Epithelial cell of prostate (primary cell): ENCODE data around the gene CLEC4M.
"Not testable (repeated sequence)": the region's sequence is repeated elsewhere in the genome, so short reads cannot be mapped to it uniquely, and the experiment has no call there.

Experiments
- DNase-seq: peaks from one replicate; pipeline ENCODE4 v3.0.0-alpha.2; 2011; ENCODE audit warnings: low read depth, low spot score
- H3K27ac ChIP-seq: fragments of 450-650 bp; 2 replicates; pipeline ENCODE4 v1.5.1; 2017; ENCODE audit warnings: mild to moderate bottlenecking

Gene CLEC4M

DNA sequence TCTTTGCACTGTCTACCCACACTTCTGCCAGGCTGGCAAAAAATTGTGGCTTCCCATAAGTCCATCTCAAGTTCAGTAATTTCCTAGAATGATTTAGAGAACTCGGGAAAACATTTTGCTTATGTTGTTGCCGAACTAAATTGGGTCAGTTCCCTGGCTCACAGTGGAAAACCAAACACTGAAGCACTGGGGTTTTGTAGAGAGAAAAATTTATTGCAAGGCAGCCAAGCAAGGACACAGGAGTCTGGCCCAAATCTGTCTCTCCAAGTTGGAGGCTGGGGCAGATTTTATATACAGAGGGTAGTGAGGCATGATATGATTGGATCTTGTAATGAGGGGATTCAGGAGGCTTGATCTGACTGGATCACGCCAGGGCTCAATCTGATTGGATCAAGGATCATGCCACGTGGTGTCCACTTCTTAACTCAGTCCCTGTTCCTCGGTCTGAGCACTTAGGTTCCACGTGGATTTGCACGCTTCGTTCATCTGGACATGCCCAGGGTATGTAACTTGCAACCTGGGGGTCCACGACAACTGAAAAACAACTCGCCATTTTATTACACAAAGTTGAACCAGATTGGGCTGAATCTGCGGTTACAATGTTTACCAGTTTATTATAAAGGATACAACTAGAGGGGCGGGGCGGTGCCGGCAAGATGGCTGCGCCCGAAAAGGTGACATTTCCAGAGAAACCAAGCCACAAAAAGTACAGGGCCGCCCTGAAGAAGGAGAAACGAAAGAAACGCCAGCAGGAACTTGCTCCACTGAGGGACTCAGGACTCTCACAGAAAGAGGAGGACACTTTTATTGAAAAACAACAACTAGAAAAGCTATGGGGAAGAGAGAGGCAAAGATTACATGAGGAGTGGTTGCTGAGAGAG is 23.0 kb upstream of the CLEC4M start:
- no peak overlapping the region for H3K27ac ChIP-seq
- DNase-seq, result no peak

DNA sequence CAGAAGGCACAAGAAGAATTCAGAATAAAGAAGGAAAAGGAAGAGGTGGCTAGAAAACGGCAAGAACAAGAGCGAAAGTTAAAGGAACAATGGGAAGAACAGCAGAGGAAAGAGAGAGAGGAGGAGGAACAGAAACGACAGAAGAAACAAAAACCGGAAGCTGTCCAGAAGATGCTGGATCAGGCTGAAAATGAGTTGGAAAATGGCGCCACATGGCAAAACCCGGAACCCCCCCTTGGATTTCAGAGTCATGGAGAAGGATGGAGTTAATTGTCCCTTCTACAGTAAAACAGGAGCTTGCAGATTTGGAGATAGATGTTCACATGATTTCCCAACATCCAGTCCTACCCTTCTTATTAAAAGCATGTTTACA is 22.4 kb upstream of the CLEC4M start:
- no peak for DNase-seq
- H3K27ac ChIP-seq, result no peak overlapping the region

DNA sequence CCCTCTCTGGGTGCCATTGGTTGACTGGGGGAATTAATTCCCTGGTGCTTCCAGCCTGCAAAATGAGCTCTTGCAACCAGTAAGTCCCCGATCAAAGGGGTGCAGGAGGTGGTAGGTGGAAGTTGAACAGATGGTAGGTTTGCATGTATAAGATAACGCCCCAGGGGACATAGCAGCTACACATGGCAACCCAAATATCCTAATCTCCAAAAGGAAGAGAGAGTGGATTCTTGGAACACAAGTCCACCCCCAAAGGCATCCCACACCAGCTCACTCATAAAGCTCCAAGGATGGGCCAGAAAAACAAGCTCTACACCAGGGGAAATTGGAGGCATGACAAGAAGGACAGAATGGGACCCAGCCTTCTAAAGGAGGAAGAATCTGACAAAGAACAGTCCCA is 20.5 kb upstream of the CLEC4M start:
- H3K27ac ChIP-seq, result no peak overlapping the region
- no peak for DNase-seq

DNA sequence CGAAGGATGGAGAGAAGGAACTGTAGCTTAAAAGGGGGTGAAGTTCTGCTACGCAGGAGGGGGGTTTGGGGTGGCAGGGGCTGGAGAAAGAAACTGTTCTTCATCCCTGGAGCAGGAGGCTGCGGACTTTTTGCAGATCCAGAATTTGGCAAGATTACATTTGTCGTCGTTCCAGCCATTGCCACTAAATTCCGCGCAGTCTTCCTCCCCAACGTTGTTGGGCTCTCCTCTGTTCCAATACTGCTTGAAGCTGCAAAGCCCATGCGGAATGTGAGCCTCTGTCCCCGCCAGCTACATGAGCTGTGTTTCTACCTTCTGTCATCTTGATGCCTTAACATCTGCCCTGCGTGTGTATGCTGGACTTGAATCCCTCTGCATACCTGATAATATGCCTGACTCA is 20.1 kb upstream of the CLEC4M start:
- no peak overlapping the region for H3K27ac ChIP-seq
- DNase-seq, result no peak

DNA sequence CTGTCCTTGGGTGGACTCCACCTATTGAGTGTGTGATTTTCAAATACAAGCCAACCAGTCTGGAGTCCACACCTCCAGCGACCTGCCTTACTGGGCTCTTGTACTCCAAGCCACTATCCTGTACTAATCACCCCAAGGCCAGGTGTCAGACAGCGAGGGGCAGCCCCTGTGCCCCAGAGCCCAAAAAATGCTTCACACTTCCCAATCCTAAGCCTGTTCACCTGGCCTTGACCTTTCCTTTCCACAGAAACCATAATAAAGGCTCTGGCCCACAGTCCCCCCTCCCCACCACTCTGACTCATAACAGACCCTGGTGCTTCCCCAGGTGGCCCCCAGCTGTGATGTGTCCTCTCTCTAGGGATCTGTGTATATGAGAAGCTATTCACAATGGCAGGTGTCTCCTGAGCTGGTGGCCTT is 19.6 kb upstream of the CLEC4M start:
- no peak for DNase-seq
- no peak overlapping the region for H3K27ac ChIP-seq

DNA sequence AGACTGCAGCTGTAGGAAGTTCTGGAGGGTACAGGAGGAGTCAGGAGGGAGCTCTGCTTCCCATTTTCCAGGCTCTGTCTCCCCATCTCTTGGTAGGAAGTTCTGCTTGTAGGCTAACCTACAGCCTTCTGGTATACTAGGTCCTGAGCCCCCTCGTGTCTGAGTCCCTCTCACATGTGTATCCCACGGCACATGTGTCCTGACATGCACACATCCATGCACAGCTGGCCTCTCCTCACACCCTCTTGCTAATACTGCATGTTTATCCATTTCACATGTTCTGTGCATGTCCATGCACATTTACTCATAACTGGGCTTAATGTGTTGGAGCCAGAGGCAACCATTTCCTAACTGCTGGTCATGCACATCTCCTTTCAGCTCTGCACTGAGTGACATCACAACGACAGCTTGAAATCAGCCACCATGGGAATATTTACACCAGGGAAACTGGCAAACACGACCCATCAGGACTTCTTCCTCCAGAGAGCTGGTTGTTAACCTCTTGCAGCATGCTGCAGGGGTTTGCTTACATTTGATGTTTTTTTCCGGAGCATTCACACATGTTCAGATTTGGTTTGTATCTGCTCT is 18.8 kb upstream of the CLEC4M start:
- H3K27ac ChIP-seq, result no peak overlapping the region

DNA sequence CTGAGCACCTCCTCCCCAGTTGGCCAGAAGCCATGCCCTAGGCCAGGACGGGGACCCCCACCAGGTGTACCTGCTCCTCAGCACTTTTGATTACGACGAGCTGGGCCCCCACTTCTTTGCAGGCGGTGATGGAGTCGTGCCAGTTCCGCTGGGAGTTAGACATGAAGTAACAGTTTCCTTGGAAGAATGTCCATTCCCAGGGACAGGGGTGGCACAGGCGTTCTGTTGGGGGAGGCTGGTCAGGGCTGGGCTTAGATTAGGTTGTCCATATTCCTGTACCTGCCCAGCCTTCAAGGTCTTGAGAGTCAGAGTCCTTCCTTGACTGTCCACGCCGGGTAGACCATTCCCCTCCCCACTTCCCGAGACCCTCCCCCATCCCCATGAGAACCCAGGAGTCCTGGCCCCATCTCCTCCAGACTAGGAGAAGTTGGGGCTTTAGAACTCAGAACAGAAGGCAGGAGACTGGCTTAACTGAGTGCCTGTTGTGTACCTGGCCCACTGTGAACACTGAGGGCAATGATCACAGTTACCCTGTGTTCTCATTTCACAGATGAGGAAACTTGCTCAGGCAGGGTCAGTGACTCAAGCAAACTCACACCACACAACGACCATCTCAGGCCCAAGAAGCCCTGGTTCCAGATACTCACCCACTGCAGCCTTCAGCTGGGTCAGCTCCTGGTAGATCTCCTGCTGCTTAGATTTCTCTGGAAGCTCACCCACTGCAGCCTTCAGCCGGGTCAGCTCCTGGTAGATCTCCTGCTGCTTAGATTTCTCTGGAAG is 18.0 kb upstream of the CLEC4M start:
- no peak for DNase-seq
- H3K27ac ChIP-seq, result no peak overlapping the region

More for the DNA sequence above, 18.8 kb upstream of the CLEC4M start:
- DNase-seq, result no peak

DNA sequence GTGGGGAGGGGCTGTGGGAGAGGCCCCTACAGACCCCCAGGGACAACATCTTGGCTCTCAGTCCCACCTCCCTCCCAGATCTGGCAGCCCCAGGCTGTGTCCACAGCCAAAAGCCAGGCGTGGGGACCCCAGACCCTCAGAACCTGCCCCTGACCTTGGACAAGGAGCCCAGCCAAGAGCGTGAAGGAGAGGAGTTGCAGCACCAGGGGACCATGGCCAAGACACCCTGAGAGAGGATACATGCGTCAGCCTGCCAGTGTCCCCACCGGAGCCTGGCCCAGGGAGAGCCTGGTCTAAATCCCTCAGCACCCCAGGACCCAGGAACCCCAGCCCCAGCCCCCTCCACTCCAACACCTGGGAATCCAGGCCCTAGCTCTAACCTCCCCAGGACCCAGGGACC is 16.7 kb upstream of the CLEC4M start:
- H3K27ac ChIP-seq, DNase-seq: not testable (repeated sequence)

DNA sequence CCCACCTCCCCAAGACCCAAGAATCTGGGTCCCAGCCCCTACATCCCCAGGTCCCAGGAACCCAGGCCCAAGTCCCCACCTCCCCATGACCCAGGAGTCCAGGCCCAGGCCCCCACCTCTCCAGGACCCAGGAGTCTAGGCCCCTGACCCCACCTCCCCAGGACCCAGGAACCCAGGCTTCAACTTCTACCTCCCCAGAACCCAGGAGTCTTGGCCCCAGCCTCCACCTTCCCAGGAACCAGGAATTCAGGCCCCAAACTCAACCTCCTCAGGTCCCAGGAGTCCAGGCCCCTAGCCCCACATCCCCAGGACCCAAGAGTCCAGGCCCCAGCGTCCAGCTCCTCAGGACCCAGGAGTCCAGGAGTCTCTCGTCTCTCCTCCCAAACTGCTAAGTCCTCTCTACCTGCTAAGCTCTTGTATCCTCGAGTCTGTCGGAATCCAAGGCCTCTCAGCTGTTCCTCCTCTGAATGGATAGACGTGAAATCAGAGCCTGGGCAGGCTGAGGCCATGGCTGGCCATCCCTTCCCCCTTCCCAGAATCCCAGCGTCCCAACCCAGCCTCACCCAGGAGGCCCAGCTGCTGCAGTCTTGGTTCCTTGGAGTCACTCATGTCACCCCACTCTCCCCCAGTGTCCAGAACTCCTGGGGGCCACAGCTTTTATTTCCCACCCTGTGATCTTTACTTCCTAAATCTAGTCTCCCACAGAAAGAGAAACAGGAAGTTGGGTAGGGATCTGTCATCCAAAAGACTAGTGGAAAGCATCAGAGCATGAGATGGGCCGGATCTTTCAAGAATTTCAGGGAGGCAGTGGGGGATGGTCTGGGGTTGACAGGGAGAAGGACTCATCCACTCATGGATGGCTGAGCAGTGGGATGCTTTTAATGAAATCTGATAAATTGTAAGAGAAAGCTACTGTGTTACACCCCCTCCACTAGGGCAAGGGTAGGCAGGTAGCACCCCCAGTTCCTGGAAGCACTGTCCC is 15.8 kb upstream of the CLEC4M start, which contains the start of gene CD209:
Gene CD209, minus strand, starts transcription at position 632 of the 982 bp plus-strand sequence. Its CDS starts 23 bp downstream, at position 609.
- H3K27ac ChIP-seq, result no peak within 1 kb of the TSS
- DNase-seq, result no peak

DNA sequence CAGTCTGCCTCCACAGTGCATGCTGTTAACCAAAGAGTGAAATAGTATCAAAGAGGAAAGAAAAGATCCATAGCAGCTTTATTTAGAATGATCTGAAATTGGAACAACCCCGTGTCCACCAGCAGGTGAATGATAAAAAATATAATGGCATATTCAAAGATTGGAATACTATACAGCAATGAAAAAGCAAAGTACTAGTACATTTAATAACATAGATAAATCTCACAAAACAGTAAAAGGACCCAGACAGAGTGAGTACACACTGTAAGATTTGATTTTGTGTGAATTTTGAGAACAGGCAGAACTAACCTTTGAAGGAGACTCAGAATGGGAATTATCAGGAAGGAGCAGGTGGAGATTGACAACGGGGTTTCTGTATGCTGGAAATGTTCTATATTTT is 14.9 kb upstream of the CLEC4M start:
- H3K27ac ChIP-seq, result no peak overlapping the region
- DNase-seq, result no peak

DNA sequence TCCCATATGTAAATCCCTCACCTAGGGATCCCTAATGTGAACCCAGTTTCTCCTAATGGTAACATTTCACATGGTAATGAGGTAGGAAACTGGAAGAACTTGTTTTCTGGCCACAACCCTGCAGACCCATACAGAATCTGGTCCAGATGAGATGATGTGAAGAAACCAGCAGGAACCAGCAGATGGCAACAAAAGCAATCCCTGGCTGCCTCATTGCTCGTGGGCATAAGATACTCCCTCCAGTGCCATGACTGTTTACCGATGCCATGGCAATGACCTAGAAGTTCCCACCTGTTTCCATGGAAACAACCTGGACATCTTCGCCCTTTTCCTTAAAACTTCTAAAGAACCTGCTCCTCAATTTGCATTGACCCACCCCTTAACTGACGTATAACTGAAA is 14.3 kb upstream of the CLEC4M start:
- no peak overlapping the region for H3K27ac ChIP-seq
- DNase-seq, result peak; percentile 12

DNA sequence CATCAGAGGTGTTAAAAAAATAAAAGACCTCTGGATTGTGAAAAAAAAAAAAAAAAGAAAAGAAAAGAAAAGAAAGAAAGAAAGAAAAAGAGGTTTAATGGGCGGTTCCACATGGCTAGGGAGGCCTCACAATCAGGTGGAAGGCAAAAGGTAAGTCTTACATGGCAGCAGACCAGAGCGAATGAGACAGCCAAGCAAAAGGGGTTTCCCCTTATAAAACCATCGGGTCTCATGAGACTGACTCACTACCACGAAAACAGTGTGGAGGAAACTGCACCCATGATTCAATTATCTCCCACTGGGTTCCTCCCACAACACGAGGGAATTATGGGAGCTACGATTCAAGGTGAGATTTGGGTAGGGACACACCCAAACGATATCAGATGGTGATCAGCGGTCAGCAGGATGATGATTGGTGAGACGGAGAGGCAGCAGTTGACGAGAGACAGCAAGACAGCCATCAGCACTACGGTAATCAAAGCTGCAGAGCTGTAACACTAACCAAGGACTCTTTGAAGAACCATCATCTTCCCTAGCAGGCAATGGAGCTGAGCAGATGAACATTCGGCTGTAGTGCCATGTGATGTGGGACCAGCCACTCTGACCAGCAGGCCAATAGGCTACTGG is 11.8 kb upstream of the CLEC4M start:
- H3K27ac ChIP-seq, result no peak overlapping the region
- DNase-seq, result peak; percentile 8

DNA sequence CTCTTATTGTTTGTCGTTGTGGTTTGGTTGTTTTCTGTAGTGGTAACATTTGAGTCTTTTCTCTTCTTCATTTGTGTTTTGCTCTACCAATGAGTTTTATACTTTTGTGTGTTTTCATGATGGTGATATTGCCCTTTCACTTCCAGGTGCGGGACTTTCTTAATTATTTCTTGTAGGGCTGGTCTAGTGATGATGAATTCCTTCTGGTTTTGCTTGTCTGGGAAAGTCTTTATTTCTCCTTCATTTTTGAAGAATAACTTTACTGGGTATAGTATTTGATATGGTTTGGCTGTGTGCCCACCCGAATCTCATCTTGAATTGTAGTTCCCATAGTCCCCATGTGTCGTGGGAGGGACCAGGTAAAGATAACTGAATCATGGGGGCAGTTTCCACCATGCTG is 6.8 kb upstream of the CLEC4M start:
- no peak overlapping the region for H3K27ac ChIP-seq
- no peak for DNase-seq

DNA sequence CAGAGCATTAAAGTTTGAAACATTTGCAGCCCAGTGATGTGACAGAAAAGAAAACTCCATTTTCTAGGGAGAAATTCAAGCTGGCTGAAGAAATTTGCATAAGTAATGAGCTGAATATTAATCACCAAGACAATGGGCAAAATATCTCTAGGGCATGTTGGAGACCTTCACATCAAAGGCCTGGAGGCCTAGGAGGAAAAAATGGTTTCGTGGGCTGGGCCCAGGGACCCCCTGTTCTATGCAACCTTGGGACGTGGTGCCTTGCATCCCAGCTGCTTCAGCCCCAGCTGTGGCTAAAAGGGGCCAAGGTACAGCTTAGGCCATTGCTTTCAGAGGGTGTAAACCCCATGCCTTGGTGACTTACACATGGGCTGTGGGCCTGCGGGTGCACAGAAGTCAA is 5.7 kb upstream of the CLEC4M start:
- H3K27ac ChIP-seq, result no peak overlapping the region
- no peak for DNase-seq

DNA sequence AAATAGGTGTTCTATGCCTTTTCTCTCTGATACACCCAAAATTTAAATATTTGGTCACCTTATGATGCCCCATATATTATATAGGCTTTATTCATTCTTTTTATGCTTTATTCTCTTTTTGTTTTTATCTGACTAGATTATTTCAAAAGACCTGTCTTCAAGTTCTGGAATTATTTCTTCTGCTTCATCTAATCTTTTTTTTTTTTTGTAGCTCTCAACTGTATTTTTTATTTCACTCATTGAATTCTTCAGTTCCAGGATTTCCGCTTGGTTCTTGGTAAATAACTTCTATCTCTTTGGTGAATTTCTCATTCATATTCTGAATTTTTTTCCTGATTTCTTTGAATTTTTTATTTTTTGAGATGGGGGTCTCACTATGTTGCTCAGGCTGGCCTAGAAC is 3.9 kb upstream of the CLEC4M start:
- no peak for DNase-seq
- H3K27ac ChIP-seq, result no peak overlapping the region

DNA sequence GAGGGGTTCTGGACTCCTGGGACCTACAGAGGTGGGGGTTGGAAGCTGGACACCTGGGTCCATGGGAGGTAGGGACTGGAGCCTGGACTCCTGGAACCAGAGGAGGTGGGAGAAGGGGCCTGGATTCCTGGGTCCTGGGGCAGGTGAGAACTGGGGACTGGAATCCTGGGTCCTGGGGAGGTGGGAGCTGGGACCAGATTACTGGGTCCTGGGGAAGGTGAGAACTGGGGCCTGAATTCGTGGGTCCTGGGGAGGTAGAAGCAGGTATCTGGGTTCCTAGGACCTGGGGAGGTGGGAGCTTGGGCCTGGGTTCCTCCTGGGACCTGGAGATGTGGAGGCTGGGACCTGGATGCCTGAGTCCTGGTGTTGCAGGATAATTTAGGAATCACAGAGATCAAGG is 653 bp downstream of the CLEC4M start:
- DNase-seq, result no peak
- H3K27ac ChIP-seq, result no peak overlapping the region

DNA sequence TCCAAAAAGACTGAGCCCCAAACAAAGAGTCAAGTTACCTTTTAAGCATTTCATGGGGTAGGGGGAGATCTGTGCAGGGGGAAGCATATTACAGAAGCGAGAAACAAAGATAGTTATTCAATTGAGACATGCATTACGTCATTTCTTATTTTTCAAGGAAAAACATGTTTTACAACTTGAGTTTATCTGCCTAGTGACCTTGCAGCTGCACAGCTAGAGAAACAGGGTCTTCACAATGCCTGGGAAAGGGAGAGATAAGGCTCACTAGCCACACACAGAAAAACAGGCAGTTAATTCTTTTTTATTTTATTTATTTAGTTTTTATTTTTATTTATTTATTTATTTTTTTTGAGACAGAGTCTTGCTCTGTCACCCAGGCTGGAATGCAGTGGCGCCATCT is 1.1 kb downstream of the CLEC4M start:
- not testable (repeated sequence) for DNase-seq, H3K27ac ChIP-seq

DNA sequence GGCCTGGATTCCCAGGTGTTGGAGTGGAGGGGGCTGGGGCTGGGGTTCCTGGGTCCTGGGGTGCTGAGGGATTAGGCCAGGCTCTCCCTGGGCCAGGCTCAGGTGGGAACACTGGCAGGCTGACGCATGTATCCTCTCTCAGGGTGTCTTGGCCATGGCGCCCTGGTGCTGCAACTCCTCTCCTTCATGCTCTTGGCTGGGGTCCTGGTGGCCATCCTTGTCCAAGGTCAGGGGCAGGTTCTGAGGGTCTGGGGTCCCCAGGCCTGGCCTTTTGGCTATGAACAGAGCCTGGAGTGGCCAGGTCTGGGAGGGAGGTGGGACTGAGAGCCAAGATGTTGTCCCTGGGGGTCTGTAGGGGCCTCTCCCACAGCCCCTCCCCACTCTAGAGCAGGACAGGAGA is 2.0 kb downstream of the CLEC4M start:
- not testable (repeated sequence) for H3K27ac ChIP-seq, DNase-seq

DNA sequence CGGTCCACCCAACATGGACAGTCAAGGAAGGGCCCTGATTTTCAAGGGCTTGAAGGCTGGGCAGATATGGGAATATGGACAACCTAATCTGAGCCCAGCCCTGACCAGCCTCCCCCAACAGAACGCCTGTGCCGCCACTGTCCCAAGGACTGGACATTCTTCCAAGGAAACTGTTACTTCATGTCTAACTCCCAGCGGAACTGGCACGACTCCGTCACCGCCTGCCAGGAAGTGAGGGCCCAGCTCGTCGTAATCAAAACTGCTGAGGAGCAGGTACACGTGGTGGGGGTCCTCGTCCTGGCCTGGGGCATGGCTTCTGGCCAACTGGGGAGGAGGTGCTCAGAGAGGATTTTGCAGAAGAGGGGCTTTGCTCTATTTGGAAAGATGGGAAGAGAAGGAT is 3.5 kb downstream of the CLEC4M start:
- no peak for DNase-seq
- H3K27ac ChIP-seq, result no peak overlapping the region
